Memory B cell (primary cell): ENCODE measurements around the gene FOXL2.

Experiments used
- ATAC-seq: fragments of 150-1000 bp; cut with Tn5 transposase; 2 replicates; pipeline ENCODE4 v1.10.0; 2021; ENCODE audit warnings: low read depth, mild to moderate bottlenecking, moderate library complexity
- DNase-seq, 2 donors: peaks; one replicate each; pipeline ENCODE4 v3.0.0; 2022; ENCODE audit warnings: low spot score in 2 of 2
- H3K27ac Mint-ChIP-seq: one replicate; pipeline ENCODE4 v1.8.0; 2022; ENCODE audit warnings: mild to moderate bottlenecking, moderate library complexity, mixed read lengths
- H3K27me3 Mint-ChIP-seq: one replicate; pipeline ENCODE4 v1.8.0; 2022; ENCODE audit warnings: mixed read lengths
- H3K36me3 Mint-ChIP-seq: one replicate; pipeline ENCODE4 v1.8.0; 2022; ENCODE audit warnings: mild to moderate bottlenecking, mixed read lengths
- H3K4me1 Mint-ChIP-seq: one replicate; pipeline ENCODE4 v1.8.0; 2022; ENCODE audit warnings: mixed read lengths
- H3K4me3 Mint-ChIP-seq: one replicate; pipeline ENCODE4 v1.8.0; 2022; ENCODE audit warnings: mild to moderate bottlenecking, moderate library complexity, mixed read lengths
- H3K9me3 Mint-ChIP-seq: one replicate; pipeline ENCODE4 v1.8.0; 2022; ENCODE audit warnings: mixed read lengths

The FOXL2 gene

GRCh38 chr3:138950701-138951100, 3.8 kb upstream of the FOXL2 start:
- Mint-ChIP-seq H3K36me3 (no peaks in the 10 kb centered on the region), H3K4me3 (peak overlapping the region; percentile 37), H3K9me3 (no peaks in the 10 kb centered on the region), H3K27ac (no peak overlapping the region), H3K27me3 (peaks cover 26% of the 10 kb centered on the region), H3K4me1 (peaks cover 8% of the 10 kb centered on the region)
- DNase-seq = no peak
- no peak for ATAC-seq

GRCh38 chr3:138950006-138950644, 3.2 kb upstream of the FOXL2 start:
- ATAC-seq = peak; percentile 28
- no peak for DNase-seq
- peaks cover 10% of the 10 kb centered on the region for H3K4me1 Mint-ChIP-seq
- peaks cover 1% of the 10 kb centered on the region for H3K36me3 Mint-ChIP-seq
- H3K9me3 Mint-ChIP-seq = no peaks in the 10 kb centered on the region
- no peak overlapping the region for H3K27ac Mint-ChIP-seq
- H3K4me3 Mint-ChIP-seq = peak overlapping the region; percentile 44
- H3K27me3 Mint-ChIP-seq = peaks cover 28% of the 10 kb centered on the region

GRCh38 chr3:138949445-138950005, 2.6 kb upstream of the FOXL2 start:
- Mint-ChIP-seq H3K27ac (no peak overlapping the region), H3K27me3 (peaks cover 24% of the 10 kb centered on the region), H3K4me1 (peaks cover 13% of the 10 kb centered on the region), H3K36me3 (peaks cover 3% of the 10 kb centered on the region), H3K4me3 (peak overlapping the region; percentile 33), H3K9me3 (no peaks in the 10 kb centered on the region)
- ATAC-seq (no peak), DNase-seq (no peak)

GRCh38 chr3:138949002-138949418, 2.1 kb upstream of the FOXL2 start:
- no peak overlapping the region for H3K4me3 Mint-ChIP-seq
- peaks cover 26% of the 10 kb centered on the region for H3K27me3 Mint-ChIP-seq
- H3K27ac Mint-ChIP-seq = no peak overlapping the region
- peaks cover 13% of the 10 kb centered on the region for H3K4me1 Mint-ChIP-seq
- no peaks in the 10 kb centered on the region for H3K9me3 Mint-ChIP-seq
- H3K36me3 Mint-ChIP-seq = peaks cover 3% of the 10 kb centered on the region
- ATAC-seq = no peak
- DNase-seq = no peak

GRCh38 chr3:138948371-138949001, 1.5 kb upstream of the FOXL2 start:
- Mint-ChIP-seq H3K27ac (no peak overlapping the region), H3K4me3 (no peak overlapping the region), H3K9me3 (no peaks in the 10 kb centered on the region), H3K27me3 (peaks cover 27% of the 10 kb centered on the region), H3K4me1 (peaks cover 13% of the 10 kb centered on the region), H3K36me3 (peaks cover 3% of the 10 kb centered on the region)
- no peak for ATAC-seq
- DNase-seq = no peak

GRCh38 chr3:138947495-138948121, 671 bp upstream of the FOXL2 start:
- no peak for DNase-seq
- H3K9me3 Mint-ChIP-seq = no peaks in the 10 kb centered on the region
- no peak overlapping the region for H3K27ac Mint-ChIP-seq
- H3K4me1 Mint-ChIP-seq = peaks cover 13% of the 10 kb centered on the region
- H3K27me3 Mint-ChIP-seq = peaks cover 33% of the 10 kb centered on the region
- H3K36me3 Mint-ChIP-seq = peaks cover 3% of the 10 kb centered on the region
- peak overlapping the region; percentile 77 for H3K4me3 Mint-ChIP-seq
- no peak for ATAC-seq

GRCh38 chr3:138945709-138946662, 951 bp downstream of the FOXL2 start:
- H3K36me3 Mint-ChIP-seq = peaks cover 3% of the 10 kb centered on the region
- H3K4me1 Mint-ChIP-seq = peaks cover 13% of the 10 kb centered on the region
- DNase-seq (no peak), ATAC-seq (no peak)
- no peaks in the 10 kb centered on the region for H3K9me3 Mint-ChIP-seq
- H3K27me3 Mint-ChIP-seq = peaks cover 37% of the 10 kb centered on the region
- H3K27ac Mint-ChIP-seq = no peak overlapping the region
- H3K4me3 Mint-ChIP-seq = peak overlapping the region; percentile 82

GRCh38 chr3:138944929-138945708, 1.8 kb downstream of the FOXL2 start:
- H3K4me3 Mint-ChIP-seq = peak overlapping the region; percentile 82
- H3K27ac Mint-ChIP-seq = peak overlapping the region; percentile 84
- H3K36me3 Mint-ChIP-seq = peaks cover 3% of the 10 kb centered on the region
- peaks cover 35% of the 10 kb centered on the region for H3K27me3 Mint-ChIP-seq
- peaks cover 9% of the 10 kb centered on the region for H3K4me1 Mint-ChIP-seq
- no peaks in the 10 kb centered on the region for H3K9me3 Mint-ChIP-seq
- DNase-seq = no peak
- ATAC-seq = no peak

GRCh38 chr3:138944654-138944928, 2.3 kb downstream of the FOXL2 start:
- H3K9me3 Mint-ChIP-seq = no peaks in the 10 kb centered on the region
- no peak for ATAC-seq
- peaks cover 35% of the 10 kb centered on the region for H3K27me3 Mint-ChIP-seq
- H3K4me3 Mint-ChIP-seq = peak overlapping the region; percentile 82
- peaks cover 3% of the 10 kb centered on the region for H3K36me3 Mint-ChIP-seq
- DNase-seq = no peak
- peaks cover 9% of the 10 kb centered on the region for H3K4me1 Mint-ChIP-seq
- no peak overlapping the region for H3K27ac Mint-ChIP-seq

- Mint-ChIP-seq H3K4me1 (peaks cover 5% of the 10 kb centered on the region), H3K27me3 (peaks cover 31% of the 10 kb centered on the region), H3K36me3 (peaks cover 3% of the 10 kb centered on the region), H3K27ac (no peak overlapping the region), H3K9me3 (no peaks in the 10 kb centered on the region), H3K4me3 (peak overlapping the region; percentile 33)
- DNase-seq (no peak), ATAC-seq (no peak)
Observed at GRCh38 chr3:138943724-138944653, 2.9 kb downstream of the FOXL2 start.

GRCh38 chr3:138942861-138943623, 3.9 kb downstream of the FOXL2 start:
- Mint-ChIP-seq H3K9me3 (no peaks in the 10 kb centered on the region), H3K36me3 (peaks cover 3% of the 10 kb centered on the region), H3K27me3 (peaks cover 33% of the 10 kb centered on the region), H3K27ac (no peak overlapping the region), H3K4me3 (no peak overlapping the region), H3K4me1 (peaks cover 5% of the 10 kb centered on the region)
- DNase-seq = no peak
- ATAC-seq = no peak

- Mint-ChIP-seq H3K9me3 (no peaks in the 10 kb centered on the region), H3K36me3 (peaks cover 3% of the 10 kb centered on the region), H3K4me3 (no peak overlapping the region), H3K27ac (no peak overlapping the region), H3K4me1 (peaks cover 9% of the 10 kb centered on the region), H3K27me3 (peaks cover 33% of the 10 kb centered on the region)
- ATAC-seq (no peak), DNase-seq (no peak)
Observed at GRCh38 chr3:138942271-138942670, 4.7 kb downstream of the FOXL2 start.
